A673 (cell line): Measurements from ENCODE around the gene HS3ST5.

Experiments
- EZH2 ChIP-seq: fragments of 200-600 bp; sonication (generic); IDR thresholded peaks from 2 replicates; pipeline ENCODE4 v1.6.1; 2017; ENCODE audit warnings: borderline replicate concordance, low read depth, mild to moderate bottlenecking, mixed read lengths, antibody characterized with exemption, low read length; ENCODE audit not compliant: poor library complexity, severe bottlenecking
- TF ChIP-seq, protein P1 (sequence below): fragments of 300-800, 200-600 bp; sonication (generic); conservative IDR thresholded peaks from 2 replicates; pipeline ENCODE4 v1.5.1; 2017; ENCODE audit warnings: low read depth, mild to moderate bottlenecking, antibody characterized with exemption, low read length, moderate library complexity, mixed read lengths

DNA sequence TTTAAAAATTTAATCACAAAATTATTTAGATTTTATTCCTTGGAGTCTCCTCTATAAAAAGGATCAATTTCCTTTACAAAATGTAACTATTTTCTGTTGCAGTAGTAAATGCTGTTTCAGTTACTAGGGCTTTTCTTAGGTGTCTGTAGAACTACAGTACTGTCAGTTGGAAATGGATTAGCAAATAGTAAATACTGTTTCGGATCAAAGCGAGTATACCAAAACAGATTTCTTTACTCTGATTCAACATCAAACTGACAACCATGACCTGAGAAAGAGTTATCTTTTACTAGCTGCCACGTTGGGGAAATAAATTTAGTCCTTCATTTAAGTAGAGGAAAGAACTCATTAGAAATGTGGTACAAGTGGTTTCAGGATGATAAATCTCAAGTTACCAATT lies 172.5 kb downstream of the HS3ST5 start:
- TF ChIP-seq, protein P1, sequence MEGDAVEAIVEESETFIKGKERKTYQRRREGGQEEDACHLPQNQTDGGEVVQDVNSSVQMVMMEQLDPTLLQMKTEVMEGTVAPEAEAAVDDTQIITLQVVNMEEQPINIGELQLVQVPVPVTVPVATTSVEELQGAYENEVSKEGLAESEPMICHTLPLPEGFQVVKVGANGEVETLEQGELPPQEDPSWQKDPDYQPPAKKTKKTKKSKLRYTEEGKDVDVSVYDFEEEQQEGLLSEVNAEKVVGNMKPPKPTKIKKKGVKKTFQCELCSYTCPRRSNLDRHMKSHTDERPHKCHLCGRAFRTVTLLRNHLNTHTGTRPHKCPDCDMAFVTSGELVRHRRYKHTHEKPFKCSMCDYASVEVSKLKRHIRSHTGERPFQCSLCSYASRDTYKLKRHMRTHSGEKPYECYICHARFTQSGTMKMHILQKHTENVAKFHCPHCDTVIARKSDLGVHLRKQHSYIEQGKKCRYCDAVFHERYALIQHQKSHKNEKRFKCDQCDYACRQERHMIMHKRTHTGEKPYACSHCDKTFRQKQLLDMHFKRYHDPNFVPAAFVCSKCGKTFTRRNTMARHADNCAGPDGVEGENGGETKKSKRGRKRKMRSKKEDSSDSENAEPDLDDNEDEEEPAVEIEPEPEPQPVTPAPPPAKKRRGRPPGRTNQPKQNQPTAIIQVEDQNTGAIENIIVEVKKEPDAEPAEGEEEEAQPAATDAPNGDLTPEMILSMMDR = no peak
- TF ChIP-seq EZH2 = no peak
